HG03064 (cell line): ENCODE measurements around the gene EMILIN2.
"Not testable (repeated sequence)": the region's sequence is repeated elsewhere in the genome, so short reads cannot be mapped to it uniquely, and the experiment has no call there.

Source experiments
- ATAC-seq: cut with Tn5 transposase; IDR thresholded peaks from one replicate; pipeline ENCODE4 v1.9.1; 2021; ENCODE audit warnings: low read depth; ENCODE audit not compliant: unreplicated experiment

EMILIN2 gene

DNA sequence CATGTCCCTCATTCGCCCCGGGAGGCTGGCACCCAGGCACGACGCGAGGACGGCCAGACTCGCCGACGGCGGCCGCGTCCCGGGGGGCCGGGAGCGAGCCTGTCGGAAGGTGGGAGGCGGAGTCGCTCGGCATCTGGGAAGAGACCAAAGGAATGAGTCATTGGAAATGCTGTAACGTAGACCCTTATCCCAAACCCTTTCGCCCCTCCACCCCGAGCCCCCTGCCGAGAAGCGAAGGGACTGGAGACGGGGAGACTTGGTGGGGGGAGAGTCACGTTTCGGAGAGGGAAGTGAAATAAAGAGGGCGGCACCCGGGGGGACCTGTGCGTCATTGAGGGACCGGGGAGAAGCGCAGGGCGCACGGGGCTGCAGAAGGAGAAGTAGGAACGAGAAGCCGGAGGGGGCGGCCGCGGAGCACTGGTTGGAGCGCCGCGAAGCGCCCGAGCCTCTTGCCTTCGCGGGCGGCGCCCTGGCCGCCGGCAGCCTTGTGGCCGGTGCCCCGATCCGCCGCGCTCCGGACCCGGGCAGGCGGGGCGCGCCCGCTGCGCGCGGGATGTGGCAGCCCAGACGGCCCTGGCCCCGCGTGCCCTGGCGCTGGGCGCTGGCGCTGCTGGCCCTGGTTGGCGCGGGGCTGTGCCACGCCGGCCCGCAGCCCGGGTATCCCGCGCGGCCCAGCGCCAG lies at the start of gene EMILIN2:
Gene EMILIN2, plus strand, starts transcription at position 371 of the 681 bp plus-strand sequence. Its CDS starts 183 bp downstream, at position 554.
- ATAC-seq: no peak

DNA sequence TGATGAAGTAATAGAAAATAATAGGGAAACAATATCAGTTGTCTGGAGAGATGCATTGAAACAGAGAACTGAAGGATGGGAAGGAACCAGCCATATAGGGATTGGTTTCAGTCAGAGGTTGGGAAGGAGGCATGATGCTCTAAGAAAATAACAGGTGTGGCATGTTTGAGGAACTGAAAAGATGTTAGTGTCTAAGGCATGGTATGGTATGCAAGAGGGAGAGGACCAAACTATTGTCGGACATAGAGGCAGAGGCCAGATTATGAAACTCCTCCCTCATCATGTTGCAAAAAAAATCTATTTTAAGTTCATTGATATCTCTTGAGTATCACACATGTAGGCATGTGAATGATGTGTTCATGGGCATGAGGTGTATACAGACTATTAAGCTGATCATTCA lies 48.9 kb upstream of the EMILIN2 start:
- peak; percentile 74 for ATAC-seq

DNA sequence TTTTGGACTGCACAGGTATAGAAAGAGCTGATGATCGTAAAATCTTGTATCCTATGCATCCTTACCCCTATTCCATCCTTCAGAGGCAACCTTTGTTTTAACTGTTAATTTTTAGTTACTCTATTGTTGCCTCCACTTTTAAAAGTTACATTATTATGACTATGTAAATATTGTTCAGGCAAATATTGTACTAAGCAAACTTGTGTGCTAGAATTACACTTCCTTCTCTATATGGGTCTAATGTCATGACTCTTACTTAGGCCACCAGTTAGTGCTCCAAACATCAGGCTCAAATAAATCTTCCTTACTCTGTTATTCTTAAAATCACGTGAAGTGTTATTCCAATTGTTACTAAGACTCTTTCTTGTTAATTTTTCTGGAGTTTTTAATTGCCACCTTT lies 47.4 kb upstream of the EMILIN2 start:
- ATAC-seq: no peak

DNA sequence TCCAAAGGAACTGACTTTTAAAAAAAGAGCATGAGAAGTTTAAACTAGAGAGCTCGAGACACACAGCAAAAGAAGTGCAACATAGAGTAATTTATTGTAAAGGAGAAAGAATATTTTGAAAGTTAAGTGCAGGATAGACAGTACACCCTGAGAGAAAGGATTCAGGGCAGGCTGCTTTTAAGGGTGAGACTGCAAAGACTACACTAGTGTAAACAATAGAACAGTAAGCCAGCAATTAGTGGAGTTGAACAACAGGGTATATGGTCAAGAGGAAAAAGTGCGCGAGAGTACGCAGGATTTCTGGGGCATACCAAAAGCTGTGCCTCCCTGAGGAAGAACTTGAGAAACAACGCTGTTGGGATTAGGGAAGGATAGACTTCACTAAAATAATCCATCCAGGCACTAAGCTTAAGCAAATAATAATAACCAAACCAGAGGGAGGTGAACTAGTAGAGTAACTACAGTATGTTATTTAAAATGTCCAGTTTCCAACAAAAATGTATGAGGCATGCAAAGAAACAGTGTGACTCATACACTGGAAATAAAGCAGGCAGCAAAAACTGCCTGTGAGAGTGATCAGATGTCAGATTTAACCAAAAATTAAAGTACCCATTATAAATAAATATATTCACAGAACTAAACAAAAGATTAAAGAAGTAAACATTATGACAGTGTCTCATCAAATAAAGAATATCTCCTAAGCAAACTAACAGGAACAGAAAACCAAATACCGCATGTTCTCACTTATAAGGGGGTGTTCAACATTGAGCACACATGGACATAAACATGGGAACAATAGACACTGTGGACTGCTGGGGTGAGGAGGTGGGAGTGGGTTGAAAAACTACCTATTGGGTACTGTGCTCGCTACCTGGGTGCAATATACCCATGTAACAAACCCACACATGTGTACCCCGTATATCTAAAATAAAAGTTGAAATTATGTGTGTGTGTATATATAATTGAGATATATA lies 40.5 kb upstream of the EMILIN2 start:
- ATAC-seq: no peak

DNA sequence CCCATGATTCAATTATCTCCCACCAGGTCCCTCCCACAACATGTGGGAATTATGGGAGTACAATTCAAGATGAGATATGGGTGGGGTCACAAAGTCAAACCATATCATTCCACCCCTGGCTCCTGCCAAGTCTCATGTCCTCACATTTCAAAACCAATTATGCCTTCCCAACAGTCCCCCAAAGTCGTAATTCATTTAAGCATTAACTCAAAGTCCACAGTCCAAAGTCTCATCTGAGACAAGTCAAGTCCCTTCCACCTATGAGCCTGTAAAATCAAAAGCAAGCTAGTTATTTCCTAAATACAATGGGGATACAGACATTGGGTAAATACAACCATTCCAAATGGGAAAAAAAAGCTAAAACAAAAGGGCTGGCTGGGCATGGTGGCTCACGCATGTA lies 38.2 kb upstream of the EMILIN2 start:
- not testable (repeated sequence) for ATAC-seq

DNA sequence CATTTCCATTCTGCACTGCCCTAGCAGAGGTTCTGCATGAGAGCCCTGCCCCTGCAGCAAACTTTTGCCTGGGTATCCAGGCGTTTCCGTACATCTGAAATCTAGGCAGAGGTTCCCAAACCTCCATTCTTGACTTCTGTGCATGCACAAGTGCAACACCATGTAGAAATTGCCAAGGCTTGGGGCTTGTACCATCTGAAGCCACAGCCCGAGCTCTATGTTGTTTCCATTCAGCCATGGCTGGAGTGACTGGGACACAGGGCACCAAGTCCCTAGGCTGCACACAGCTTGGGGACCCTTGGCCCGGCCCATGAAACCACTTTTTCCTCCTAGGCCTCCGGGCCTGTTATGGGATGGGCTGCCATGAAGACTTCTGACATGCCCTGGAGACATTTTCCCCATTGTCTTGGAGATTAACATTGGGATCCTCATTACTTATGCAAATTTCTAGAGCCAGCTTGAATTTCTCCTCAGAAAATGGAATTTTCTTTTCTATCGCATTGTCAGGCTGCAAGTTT lies 37.1 kb upstream of the EMILIN2 start:
- not testable (repeated sequence) for ATAC-seq

DNA sequence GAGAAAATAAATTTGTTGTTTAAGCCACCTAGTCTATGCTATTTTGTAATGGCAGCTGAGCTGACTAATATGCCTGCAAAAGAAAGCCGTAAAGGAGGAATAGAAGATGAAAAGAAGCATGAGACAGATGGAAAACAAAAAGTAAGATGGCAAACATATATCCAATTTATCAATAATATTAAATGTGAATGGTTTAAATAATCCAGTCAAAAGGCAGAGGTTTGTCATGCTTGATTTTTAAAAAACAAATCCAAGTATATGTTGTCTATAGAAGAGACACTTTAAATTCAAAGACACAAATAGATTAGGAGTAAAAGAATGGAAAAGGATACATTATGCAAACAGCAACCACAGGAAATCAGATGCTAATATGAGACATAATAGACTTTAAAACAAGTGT lies 35.4 kb upstream of the EMILIN2 start:
- ATAC-seq: no peak

DNA sequence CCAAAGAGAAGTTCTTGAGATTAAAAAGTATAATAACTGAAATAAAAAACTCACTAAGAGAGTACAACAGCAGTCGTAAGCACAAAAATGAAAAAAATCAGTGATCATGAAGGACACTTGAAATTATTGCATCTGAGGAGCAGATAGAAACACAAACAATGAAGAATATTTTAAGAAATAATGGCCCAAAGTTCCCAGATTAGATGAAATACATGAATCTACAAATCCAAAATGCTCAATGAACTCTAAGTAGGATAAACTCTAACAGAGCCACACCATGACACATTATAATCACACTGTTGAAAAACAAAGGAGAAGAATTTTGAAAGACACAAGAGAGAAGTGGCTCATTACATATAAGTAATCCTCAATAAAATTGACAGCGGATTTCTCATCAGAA lies 31.9 kb upstream of the EMILIN2 start:
- ATAC-seq: no peak

DNA sequence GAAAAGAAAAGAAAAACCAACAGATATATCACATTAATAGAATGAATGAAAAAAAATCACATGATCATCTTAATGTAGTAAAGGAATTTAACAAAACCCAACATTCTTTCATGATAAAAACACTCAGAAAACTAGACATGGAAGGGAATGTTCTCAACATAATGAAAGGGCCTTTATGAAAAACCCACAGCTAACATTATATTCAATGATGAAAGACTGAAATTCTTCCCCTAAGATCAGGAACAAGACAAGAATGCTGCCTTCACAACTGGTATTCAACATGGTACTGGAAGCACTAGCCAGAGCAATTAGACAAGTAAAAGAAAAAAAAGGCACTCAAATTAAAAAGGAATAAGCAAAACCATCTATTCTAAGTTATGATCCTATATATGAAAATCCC lies 28.5 kb upstream of the EMILIN2 start:
- ATAC-seq: no peak

DNA sequence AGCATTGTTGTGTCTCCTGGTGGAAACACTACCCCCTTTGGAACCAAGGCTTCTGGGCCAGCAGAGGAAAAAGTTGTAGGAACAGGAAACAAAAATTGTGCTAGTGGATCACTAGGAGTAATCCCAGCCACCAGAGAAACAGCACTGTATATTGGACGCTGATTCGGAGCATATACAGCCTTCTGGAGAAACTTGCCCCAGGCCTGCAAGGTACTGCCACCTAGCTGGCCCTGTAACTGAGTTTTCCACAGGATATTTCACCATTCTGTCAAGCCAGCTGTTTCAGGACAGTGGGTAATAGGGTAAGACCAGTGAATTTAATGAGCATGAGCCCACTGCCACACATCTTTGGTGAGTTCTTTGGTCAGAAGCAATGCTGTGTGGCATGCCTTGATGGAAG lies 25.1 kb upstream of the EMILIN2 start:
- no peak for ATAC-seq

DNA sequence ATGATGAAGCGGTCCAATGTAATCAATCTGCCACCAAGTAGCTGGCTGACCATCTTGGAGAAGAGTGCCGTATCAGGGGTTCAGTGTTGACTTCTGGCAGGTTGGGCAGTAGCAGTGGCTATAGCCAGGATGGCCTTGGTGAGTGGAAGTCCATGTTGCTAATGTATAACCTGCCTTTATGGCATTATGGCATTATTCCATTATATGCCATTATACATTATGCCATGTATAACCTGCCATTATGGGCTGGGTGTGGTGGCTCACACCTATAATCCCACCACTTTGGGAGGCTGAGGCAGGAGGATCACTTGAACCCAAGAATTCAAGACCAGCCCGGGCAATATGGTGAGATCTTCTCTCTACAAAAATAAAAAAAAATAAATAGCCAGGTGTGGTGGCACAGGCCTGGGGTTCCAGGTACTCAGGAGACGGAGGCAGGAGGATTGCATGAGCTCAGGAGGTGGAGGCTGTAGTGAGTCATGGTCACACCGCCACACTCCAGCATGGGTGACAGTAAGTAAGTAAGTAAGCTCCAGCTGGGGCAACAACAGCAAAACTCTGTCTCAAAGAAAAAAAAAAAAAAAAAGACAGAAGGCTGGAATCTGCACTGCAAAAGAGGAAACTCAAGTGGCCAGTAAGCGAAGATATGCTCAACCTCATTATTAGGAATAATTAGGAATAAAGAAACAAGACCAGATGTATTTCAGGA lies 24.4 kb upstream of the EMILIN2 start:
- no peak for ATAC-seq

DNA sequence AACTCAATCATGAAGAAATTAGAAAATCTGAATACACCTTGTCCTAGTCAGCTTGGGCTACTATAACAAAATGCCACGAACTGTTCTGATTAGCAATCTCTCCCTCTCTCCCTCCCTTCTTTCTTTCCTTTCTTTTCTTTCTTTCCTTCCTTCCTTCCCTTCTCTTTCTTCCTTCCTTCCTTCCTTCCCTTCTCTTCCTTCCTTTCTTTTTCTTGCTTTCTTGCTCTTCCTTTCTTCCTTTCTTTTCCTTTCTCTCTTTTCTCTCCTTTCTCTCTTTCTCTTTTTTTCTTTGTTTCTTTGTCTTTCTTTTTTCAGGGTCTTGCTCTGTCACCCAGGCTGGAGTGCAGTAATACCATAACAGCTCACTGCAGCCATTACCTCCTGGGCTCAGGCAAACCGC lies 23.6 kb upstream of the EMILIN2 start:
- no peak for ATAC-seq

DNA sequence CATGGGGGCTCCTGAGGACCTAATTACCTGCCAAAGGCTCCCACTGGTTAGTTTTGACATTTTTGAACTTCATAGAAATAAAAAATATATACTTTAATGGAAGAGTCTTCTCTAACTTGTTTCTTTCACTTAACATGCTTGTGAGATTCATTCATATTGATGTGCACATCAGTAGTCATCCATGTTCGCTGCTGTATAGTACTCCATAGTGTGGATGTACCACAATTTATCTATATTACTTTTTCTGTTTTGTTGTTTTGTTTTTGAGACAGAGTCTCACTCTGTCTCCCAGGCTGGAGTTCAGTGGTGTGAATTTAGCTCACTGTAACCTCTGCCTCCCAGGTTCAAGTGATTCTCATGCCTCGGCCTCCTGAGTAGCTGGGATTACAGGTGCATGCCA lies 22.8 kb upstream of the EMILIN2 start:
- ATAC-seq: no peak

DNA sequence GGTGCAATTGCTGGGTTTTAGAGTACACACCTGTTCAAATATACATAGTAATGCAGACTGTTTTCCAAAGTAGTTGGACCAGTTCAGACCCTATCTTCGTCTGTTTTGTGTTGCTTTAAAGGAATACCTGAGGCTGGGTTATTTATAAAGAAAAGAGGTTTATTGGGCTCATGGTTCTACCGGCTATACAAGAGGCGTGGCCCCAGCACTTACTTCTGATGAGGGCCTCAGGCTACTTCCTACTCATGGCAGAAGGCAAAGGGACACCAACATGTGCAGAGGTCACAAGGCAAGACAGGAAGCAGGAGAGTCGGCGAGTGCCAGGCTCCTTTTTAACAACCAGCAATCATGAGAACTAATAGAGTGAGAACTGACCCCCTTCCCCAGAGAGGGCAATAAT lies 21.9 kb upstream of the EMILIN2 start:
- no peak for ATAC-seq

DNA sequence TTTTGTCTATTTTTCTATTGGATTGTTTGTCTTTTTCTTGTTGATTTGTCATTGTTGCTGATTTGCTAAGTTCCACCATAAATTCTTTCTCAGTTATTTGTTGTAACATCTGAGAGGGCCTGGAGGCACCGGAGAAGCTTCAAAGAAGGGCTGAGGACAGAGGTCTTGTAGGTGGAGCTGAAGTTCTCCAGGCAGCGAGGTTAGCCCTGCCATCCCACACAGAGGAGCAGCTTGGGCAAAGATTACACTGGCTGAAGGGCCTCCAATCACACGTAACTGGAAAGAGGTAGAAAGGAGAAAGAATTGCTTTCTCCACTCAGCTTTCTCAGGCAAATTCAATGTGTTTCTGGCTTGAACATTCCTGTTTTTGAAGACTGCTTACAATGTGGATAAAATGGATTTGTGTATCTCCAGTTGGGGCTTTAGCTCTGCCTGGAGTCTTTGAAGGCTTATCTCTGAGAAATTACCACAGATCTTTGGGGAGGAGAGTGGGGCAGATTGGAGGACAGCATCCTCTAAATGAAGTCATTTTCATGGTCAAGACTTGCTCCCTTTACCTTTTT lies 21.1 kb upstream of the EMILIN2 start:
- no peak for ATAC-seq

DNA sequence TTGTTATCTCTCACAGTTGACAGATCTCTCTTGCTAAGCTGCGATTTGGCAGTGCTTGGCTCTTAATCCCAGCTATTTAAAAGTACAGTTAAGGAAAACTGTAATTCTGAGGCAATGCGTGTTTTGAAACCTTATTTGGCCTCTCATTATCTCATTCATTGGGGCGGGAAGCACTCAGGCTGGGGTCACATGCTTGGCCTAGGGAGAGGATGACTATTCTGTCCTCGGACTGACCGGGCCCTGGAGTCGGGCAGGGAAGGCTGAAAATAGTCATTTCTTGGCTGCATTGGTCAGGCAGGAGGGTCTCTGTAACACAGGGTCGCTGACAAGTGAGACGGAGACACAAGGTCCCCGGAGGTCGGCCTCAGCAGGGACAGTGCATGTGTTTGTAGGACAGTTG lies 20.2 kb upstream of the EMILIN2 start:
- ATAC-seq: no peak

DNA sequence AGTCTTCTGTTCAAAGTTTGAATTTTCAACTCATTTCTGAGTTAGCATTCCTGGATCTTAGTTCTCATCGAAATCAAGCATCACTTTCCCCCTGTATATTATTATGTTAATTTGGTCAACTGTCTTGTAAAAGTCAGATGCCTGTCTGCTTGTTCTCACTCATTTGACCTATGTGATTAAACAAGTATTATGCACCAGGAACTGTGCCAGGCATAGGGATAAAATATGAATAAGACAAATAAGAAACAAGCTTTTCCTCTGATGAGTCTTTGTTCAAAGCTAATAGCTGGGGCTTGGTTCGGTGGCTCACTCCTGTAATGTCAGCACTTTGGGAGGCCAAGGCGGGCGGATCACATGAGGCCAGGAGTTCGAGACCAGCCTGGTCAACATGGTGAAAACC lies 19.7 kb upstream of the EMILIN2 start:
- ATAC-seq: no peak

DNA sequence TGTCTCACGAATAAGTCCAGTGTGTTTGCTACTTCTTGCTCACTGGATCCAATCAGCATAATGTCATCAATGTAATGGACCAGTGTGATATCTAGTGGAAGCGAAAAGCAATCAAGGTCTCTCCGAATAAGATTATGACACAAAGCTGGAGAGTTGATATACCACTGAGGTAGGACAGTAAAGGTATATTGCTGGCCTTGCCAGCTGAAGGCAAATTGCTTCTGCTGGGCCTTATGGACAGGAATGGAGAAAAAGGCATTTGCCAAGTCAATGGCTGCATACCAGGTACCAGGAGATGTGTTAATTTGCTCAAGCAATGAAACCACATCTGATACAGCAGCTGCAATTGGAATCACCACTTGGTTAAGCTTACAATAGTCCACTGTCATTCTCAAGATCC lies 10.7 kb upstream of the EMILIN2 start:
- ATAC-seq: not testable (repeated sequence)

DNA sequence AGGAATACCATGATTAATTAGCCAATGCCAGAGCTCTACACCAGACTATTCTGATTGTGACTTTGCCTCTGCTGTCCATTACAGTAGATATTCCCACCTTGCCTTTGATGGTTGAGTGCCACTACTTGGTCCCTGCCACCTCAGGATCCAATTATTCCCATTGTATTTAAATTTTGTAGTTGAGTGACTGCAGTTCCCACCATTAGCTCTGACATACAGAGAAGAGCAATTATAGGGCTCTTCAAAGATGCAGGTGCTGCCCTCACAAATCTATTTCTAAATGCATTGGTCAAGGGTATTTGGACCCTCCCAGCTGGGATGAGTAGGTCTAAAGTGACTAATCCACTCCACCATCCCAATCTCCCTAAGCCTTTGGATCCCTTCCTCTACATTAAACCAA lies 9.5 kb upstream of the EMILIN2 start:
- not testable (repeated sequence) for ATAC-seq

DNA sequence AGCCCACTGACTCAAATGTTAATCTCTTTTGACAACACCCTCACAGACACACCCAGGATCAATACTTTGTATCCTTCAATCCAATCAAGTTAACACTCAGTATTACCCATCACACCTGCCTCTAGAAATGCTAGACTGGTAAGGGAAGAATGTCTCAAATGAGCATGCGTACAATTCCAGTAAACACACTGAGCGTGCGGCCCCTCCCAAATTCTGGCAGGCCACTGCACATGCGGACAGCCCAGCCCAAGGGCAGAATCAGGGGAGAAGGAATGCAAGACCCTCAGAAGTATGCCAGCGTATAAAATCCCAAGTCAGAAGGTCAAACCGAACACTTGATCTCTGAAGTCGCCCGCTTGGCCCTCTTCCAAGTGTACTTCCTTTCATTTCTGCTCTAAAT lies 7.6 kb upstream of the EMILIN2 start:
- no peak for ATAC-seq

DNA sequence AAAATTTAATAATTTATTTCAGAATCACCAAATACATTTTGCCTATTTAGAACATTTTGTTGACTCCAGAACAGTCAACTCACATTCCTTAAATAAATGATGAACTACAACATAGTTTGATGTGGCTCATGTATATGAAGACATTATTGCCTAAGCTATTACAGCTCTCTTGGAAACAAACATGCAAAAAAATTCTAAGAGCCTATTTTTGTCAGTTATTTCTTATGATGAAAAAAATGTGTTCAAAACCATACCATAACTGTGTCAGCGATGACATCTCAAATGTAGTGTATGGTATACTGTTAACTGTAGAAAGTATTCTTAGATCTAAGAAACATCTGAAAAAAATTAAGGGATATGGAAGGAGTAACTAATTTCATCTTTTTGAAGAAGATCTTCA lies 6.3 kb upstream of the EMILIN2 start:
- no peak for ATAC-seq
